ENCODE measurements around the gene CFAP65.

- TF ChIP-seq CTCF (IDR thresholded peaks at IDR 0.05; ENCODE audit: low read depth, low read length) = peak; percentile 91
- TF ChIP-seq EZH2phosphoT487 (IDR thresholded peaks at IDR 0.05; ENCODE audit: low read depth) = no peak
Measured at GRCh38 chr2:218979846-218980734, 61.2 kb downstream of the CFAP65 start.

Measured in OCI-LY3 (cell line).